Activated CD4-positive, alpha-beta T cell treated with anti-CD3 and anti-CD28 coated beads for 4 hours (primary cell): ENCODE measurements around the gene WDR47.
"Not testable (repeated sequence)": the region's sequence is repeated elsewhere in the genome, so short reads cannot be mapped to it uniquely, and the experiment has no call there.

Experiments
- DNase-seq, 2 donors: peaks; one replicate each; pipeline ENCODE4 v3.0.0-alpha.2; 2020

The WDR47 gene

GRCh38 chr1:109041621-109042468, at the start of gene WDR47:
WDR47 (minus strand) TSS chr1:109042102; CDS start chr1:109023512, 18,590 bp downstream.
- DNase-seq, result peak; percentile 92 to 95

GRCh38 chr1:109091078-109091838, 49.4 kb upstream of the WDR47 start:
- DNase-seq, result no peak

DNA sequence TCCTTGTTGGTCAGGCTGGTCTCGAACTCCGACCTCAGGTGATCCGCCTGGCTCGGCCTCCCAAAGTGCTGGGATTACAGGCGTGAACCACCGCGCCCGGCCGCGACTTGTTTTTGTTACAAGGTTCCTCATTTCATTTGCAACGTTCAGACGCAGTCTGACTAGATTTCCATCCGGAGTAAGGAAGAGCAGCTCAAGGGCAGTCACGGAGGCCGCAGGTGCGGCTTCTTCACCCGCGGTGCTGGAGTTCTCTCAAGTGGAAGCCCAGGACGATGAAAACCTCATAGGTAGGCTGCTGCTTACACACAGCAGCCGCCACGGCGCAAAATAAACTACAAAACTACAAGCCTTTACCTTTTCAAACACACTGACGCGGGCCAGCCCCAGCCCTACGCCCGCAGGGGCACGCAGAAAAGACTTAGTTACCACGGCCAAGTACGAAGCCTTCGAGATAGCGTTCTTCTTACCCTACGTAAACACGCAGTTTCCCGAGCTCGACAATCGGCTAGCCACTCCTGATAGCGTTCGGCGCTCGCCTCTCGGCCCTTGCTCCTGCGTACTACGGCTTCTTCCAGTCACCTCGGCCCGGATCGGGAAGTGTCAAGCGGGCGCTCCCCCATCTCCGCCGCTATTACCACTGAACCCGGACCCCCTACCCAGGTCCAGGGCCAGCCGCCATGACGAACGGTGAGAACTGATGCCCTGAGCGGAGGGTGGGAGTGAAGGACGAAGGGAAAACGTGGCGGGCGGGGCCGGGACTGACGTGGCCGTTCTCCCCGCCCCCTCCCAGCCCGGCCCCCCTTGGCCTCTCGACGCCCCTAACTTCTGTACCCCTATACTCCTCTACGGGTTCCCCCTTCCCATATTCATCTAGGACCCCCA, 48.5 kb upstream of the WDR47 start, which contains the start of gene TMEM167B:
Gene TMEM167B, plus strand, starts transcription at position 569 of the 882 bp plus-strand sequence. Its CDS starts 109 bp downstream, at position 678.
- DNase-seq, result peak; percentile 82 to 83

DNA sequence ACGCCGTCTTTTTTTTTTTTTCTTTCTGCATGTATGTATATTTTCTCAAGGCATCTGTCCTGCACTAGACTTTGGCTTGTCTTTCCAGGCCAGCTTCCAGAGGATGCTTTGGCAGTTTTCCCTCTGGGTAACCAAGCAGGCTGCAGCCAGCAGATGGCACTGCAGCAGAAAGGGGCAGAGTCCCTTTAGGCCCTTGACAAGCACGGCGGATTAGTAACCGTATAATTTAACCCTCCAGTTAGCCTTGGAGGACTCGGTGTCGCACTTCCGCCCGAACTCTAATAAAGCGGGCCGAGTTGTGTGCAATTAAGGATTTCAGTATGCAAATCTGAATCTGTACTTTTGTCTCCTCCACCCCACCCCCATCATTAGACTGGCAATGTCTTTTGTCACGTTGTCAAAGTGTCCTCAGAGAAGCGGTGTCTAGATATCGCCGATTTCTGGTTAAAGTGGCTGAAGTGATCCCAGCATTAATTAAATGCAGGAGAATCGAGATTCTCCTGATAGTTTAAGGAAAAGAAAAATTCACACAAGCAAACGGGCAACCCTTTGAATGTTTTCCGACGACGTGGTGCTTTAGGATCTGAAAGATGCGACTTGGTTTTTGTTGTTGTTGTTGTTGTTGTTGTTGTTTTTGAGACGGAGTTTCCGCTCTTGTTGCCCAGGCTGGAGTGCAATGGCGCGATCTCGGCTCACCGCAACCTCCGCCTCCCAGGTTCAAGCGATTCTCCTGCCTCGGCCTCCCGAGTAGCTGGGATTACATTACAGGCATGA, 47.5 kb upstream of the WDR47 start:
- peak in 1 of 2 donors; percentile 54 for DNase-seq

GRCh38 chr1:109084563-109085517, 42.9 kb upstream of the WDR47 start:
- no peak for DNase-seq

GRCh38 chr1:109083923-109084322, 42.0 kb upstream of the WDR47 start:
- no peak for DNase-seq

DNA sequence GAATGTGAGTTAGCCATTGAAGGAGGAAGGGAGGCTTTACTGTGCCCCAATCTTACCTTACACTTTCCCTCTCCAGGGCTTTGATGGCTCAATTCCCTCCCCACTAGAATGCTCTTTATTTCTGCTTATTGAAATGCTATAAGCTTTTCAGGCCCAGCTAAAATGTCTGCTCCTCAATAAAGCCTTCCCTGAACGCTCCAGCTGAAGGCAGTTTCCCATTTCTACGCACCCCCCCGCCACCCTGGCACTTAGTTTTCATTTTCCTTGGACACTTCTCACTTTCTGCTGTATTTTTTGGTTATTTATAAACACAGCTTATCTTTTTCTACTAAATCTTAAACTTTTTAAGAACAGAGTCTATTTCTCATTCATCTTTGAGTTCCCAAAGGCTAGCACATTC, 41.6 kb upstream of the WDR47 start:
- DNase-seq, result no peak

DNA sequence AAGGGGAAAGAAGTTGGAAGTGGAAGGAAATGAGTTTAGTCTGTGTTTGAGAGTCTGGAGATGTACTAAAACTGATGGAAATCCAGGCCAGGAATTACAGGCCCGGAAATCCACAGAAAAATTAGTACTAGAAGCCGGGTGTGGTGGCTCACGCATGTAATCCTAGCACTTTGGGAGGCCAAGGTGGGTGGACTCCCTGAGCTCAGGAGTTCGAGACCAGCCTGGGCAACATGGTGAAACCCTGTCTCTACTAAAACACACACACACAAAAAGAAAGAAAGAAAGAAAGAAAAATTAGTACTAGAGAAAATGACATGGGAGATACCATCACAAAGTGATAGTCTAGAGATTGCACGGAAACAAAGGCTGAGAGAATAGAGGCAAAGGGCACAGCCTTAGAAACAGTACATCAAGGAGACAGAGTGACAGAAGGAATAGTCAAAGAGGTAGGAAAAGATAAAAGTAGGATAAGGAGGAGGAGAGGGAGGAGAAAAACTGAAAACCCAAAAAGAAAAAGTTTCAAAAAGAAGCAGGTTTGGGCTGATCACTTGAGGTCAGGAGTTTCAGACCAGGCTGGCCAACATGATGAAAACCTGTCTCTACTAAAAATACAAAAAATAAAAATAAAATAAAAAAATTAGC, 38.7 kb upstream of the WDR47 start:
- no peak for DNase-seq

GRCh38 chr1:109079240-109079622, 37.3 kb upstream of the WDR47 start:
- DNase-seq, result no peak

DNA sequence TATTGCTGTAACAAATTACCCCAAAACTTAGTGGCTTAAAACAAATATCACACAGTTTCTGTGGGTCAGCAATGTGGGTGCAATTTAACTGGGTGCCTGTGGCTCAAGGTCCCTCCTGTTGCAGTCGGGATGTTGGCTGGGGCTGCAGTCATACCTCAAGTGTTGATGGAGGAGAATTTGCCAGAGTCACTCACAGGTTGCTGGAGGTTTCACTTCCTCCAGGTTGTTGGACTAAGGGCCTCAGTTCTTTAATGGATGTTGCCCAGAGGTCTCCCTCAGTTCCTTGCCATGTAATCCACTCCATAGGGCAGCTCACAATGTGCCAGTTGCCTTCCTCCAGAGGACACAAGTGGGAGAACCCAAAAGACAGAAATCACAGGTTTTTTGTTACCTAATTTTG, 36.4 kb upstream of the WDR47 start:
- no peak for DNase-seq

- peak; percentile 76 to 82 for DNase-seq
Observed at GRCh38 chr1:109075531-109076490, 33.9 kb upstream of the WDR47 start, which contains the start of gene TAF13. TAF13 (minus strand) TSS chr1:109076003; CDS start chr1:109075947, 56 bp downstream.

DNA sequence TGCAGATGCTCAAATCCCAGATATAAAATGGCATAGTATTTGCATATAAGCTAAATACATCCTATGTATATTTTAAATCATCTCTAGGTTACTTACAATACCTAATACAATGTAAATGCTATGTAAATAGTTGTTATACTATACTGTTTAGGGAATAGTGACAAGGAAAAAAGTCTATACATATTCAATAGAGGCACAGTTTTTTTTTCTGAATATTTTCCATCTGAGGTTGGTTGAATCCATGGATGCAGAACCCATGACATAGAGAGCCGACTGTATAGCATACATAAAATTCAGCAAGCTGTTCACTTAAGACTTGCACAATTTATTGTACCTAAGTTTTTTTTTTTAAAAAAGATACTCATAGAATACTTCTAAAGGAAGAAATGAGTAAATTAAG, 27.4 kb upstream of the WDR47 start:
- DNase-seq, result no peak

DNA sequence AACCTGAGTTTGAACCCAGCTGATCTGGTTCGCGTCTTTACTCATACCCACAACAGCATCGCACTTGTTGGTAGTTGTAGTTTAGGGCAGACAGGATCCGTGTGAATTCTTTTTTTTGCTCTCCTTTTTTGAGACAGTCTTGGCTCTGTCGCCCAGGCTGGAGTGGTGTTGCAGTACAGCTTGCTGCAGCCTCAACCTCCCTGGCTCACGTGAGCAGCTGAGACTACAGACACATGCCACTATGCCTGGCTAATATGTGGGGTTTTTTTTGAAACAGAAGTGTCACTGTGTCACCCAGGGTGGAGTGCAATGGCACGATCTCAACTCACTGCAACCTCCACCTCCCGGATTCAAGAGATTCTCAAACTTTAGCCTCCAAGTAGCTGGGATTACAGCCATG, 26.0 kb upstream of the WDR47 start:
- DNase-seq, result no peak

- DNase-seq, result no peak
Observed at GRCh38 chr1:109065137-109065536, 23.2 kb upstream of the WDR47 start.

DNA sequence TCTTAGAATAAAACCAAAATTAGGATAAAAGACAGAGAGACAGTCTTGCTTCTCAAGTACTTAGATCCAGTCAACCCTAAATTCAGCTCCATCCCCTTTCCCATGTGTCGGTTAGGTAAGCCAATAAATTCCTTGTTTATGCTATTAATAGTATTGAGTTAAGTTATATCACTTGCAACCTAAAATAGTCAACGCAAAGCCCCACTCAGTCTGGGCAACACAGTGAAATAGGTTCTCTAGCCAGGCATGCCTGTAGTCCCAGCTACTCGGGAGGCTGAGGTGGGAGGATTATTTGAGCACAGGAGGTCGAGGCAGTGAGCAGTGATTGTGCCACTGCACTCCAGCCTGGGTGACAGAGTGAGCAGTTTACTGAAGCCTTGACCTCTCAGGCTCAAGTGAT, 19.3 kb upstream of the WDR47 start:
- DNase-seq, result no peak

DNA sequence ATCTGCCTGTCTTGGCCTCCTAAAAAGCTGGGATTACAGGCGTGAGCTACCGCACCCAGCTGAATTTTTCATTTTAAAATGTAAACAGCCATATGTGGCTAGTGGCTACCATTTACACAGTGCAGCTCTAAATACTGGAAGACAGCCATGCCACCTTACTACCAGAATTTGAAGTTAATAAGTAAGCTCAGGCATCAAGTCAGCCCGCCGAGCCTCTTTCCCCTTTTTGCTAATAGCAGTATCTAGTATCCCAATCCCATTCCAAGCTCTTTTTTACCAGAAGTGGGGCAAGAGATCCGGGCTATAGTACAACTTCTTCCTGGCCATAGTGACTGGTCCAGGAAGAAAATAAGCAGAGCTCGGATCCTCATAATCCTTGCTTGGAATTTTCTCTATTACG, 18.8 kb upstream of the WDR47 start:
- DNase-seq, result no peak

DNA sequence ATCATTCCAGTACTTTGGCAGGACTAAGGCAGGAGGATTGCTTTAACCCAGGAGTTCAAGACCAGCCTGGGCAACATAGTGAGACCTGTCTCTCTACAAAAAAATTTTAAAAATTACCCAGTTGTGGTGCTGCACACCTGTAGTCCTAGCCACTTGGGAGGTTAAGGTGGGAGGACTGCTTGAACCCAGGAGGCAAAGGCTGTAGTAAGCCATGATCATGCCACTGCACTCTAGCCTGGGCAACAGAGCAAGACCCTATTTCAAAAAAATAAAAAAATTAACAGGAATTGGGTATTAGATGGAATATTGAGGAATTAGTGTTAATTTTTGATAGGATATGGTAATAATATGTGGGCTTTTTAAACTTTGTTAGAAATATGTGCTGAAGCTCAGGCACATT, 17.1 kb upstream of the WDR47 start:
- no peak for DNase-seq

DNA sequence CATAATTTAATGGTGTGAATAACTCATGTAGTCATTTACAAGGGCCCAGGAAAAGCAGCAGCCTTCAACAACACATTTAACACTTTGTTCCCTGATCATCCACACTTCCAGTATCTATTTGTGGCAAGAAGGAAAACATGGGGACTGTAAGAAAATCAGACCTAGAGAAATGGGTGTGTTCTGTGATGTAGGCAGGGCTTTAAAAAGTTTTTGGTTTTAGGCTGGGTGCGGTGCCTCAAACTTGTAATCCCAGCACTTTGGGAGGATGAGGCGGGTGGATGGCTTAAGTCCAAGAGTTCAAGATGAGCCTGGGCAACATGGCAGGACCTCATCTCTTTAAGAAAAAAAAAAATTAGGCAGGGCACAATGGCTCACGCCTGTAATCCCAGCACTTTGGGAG, 14.2 kb upstream of the WDR47 start:
- DNase-seq, result no peak

- not testable (repeated sequence) for DNase-seq
Observed at GRCh38 chr1:109052145-109052544, 10.2 kb upstream of the WDR47 start.
